ENCODE results near the gene AUTS2.

AUTS2 gene

GRCh38 chr7:70098905-70099672 is 500.8 kb downstream of the AUTS2 start:
- H3K36me3 Mint-ChIP-seq = no peaks in the 10 kb centered on the region
- no peaks in the 10 kb centered on the region for H3K27me3 Mint-ChIP-seq
- H3K4me3 Mint-ChIP-seq = no peak overlapping the region
- no peaks in the 10 kb centered on the region for H3K4me1 Mint-ChIP-seq (ENCODE audit: low read depth)
- H3K9me3 Mint-ChIP-seq (ENCODE audit: low read depth) = no peaks in the 10 kb centered on the region
- H3K27ac Mint-ChIP-seq = no peak overlapping the region

GRCh38 chr7:70104243-70104642 is 506.0 kb downstream of the AUTS2 start:
- Mint-ChIP-seq H3K27me3 (no peaks in the 10 kb centered on the region), H3K4me3 (no peak overlapping the region), H3K36me3 (no peaks in the 10 kb centered on the region), H3K9me3 (ENCODE audit: low read depth) (no peaks in the 10 kb centered on the region), H3K27ac (no peak overlapping the region), H3K4me1 (ENCODE audit: low read depth) (no peaks in the 10 kb centered on the region)

- Mint-ChIP-seq H3K4me3 (no peak overlapping the region), H3K9me3 (ENCODE audit: low read depth) (no peaks in the 10 kb centered on the region), H3K27ac (no peak overlapping the region), H3K4me1 (ENCODE audit: low read depth) (no peaks in the 10 kb centered on the region), H3K27me3 (no peaks in the 10 kb centered on the region), H3K36me3 (no peaks in the 10 kb centered on the region)
Observed at GRCh38 chr7:70113078-70113477, 514.8 kb downstream of the AUTS2 start.

GRCh38 chr7:70113536-70113935 is 515.3 kb downstream of the AUTS2 start:
- Mint-ChIP-seq H3K27ac (no peak overlapping the region), H3K4me1 (ENCODE audit: low read depth) (no peaks in the 10 kb centered on the region), H3K36me3 (no peaks in the 10 kb centered on the region)

GRCh38 chr7:70114806-70115205 is 516.5 kb downstream of the AUTS2 start:
- Mint-ChIP-seq H3K9me3 (ENCODE audit: low read depth) (no peaks in the 10 kb centered on the region), H3K36me3 (no peaks in the 10 kb centered on the region), H3K4me3 (no peak overlapping the region), H3K4me1 (ENCODE audit: low read depth) (no peaks in the 10 kb centered on the region), H3K27me3 (no peaks in the 10 kb centered on the region), H3K27ac (no peak overlapping the region)

More at GRCh38 chr7:70113536-70113935, 515.3 kb downstream of the AUTS2 start:
- Mint-ChIP-seq H3K27me3 (no peaks in the 10 kb centered on the region), H3K9me3 (ENCODE audit: low read depth) (no peaks in the 10 kb centered on the region), H3K4me3 (no peak overlapping the region)

GRCh38 chr7:70116244-70116643 is 518.0 kb downstream of the AUTS2 start:
- H3K36me3 Mint-ChIP-seq = no peaks in the 10 kb centered on the region
- H3K9me3 Mint-ChIP-seq (ENCODE audit: low read depth) = peaks cover 7% of the 10 kb centered on the region

GRCh38 chr7:70116867-70117266 is 518.6 kb downstream of the AUTS2 start:
- H3K4me3 Mint-ChIP-seq = no peak overlapping the region
- H3K9me3 Mint-ChIP-seq (ENCODE audit: low read depth) = peaks cover 11% of the 10 kb centered on the region
- H3K27ac Mint-ChIP-seq = no peak overlapping the region

More at GRCh38 chr7:70116244-70116643, 518.0 kb downstream of the AUTS2 start:
- Mint-ChIP-seq H3K27me3 (no peaks in the 10 kb centered on the region), H3K27ac (no peak overlapping the region), H3K4me1 (ENCODE audit: low read depth) (no peaks in the 10 kb centered on the region), H3K4me3 (no peak overlapping the region)

GRCh38 chr7:70120851-70121250 is 522.6 kb downstream of the AUTS2 start:
- no peak overlapping the region for H3K27ac Mint-ChIP-seq
- H3K4me1 Mint-ChIP-seq (ENCODE audit: low read depth) = no peaks in the 10 kb centered on the region
- no peak overlapping the region for H3K4me3 Mint-ChIP-seq
- peaks cover 22% of the 10 kb centered on the region for H3K9me3 Mint-ChIP-seq (ENCODE audit: low read depth)
- peaks cover 2% of the 10 kb centered on the region for H3K36me3 Mint-ChIP-seq
- no peaks in the 10 kb centered on the region for H3K27me3 Mint-ChIP-seq

More at GRCh38 chr7:70116867-70117266, 518.6 kb downstream of the AUTS2 start:
- Mint-ChIP-seq H3K36me3 (no peaks in the 10 kb centered on the region), H3K27me3 (no peaks in the 10 kb centered on the region), H3K4me1 (ENCODE audit: low read depth) (no peaks in the 10 kb centered on the region)

- Mint-ChIP-seq H3K27me3 (peaks cover 2% of the 10 kb centered on the region), H3K4me3 (no peak overlapping the region), H3K9me3 (ENCODE audit: low read depth) (peaks cover 4% of the 10 kb centered on the region), H3K36me3 (no peaks in the 10 kb centered on the region), H3K27ac (no peak overlapping the region), H3K4me1 (ENCODE audit: low read depth) (no peaks in the 10 kb centered on the region)
Observed at GRCh38 chr7:70131817-70132216, 533.5 kb downstream of the AUTS2 start.

GRCh38 chr7:70132226-70132851 is 534.1 kb downstream of the AUTS2 start:
- Mint-ChIP-seq H3K4me1 (ENCODE audit: low read depth) (no peaks in the 10 kb centered on the region), H3K4me3 (no peak overlapping the region), H3K36me3 (no peaks in the 10 kb centered on the region), H3K27me3 (peaks cover under 1% of the 10 kb centered on the region), H3K9me3 (ENCODE audit: low read depth) (peaks cover 4% of the 10 kb centered on the region), H3K27ac (no peak overlapping the region)

- Mint-ChIP-seq H3K4me1 (ENCODE audit: low read depth) (no peaks in the 10 kb centered on the region), H3K27me3 (no peaks in the 10 kb centered on the region), H3K9me3 (ENCODE audit: low read depth) (peaks cover 2% of the 10 kb centered on the region), H3K4me3 (no peak overlapping the region), H3K27ac (no peak overlapping the region), H3K36me3 (no peaks in the 10 kb centered on the region)
Observed at GRCh38 chr7:70132852-70133690, 534.8 kb downstream of the AUTS2 start.

- Mint-ChIP-seq H3K9me3 (ENCODE audit: low read depth) (no peaks in the 10 kb centered on the region), H3K4me1 (ENCODE audit: low read depth) (no peaks in the 10 kb centered on the region), H3K4me3 (no peak overlapping the region)
Observed at GRCh38 chr7:70134029-70134770, 535.9 kb downstream of the AUTS2 start.

GRCh38 chr7:70135656-70136055 is 537.4 kb downstream of the AUTS2 start:
- H3K27me3 Mint-ChIP-seq = no peaks in the 10 kb centered on the region
- no peak overlapping the region for H3K4me3 Mint-ChIP-seq
- no peaks in the 10 kb centered on the region for H3K9me3 Mint-ChIP-seq (ENCODE audit: low read depth)
- no peaks in the 10 kb centered on the region for H3K4me1 Mint-ChIP-seq (ENCODE audit: low read depth)
- H3K36me3 Mint-ChIP-seq = no peaks in the 10 kb centered on the region
- H3K27ac Mint-ChIP-seq = no peak overlapping the region

More at GRCh38 chr7:70134029-70134770, 535.9 kb downstream of the AUTS2 start:
- no peak overlapping the region for H3K27ac Mint-ChIP-seq
- no peaks in the 10 kb centered on the region for H3K36me3 Mint-ChIP-seq
- H3K27me3 Mint-ChIP-seq = no peaks in the 10 kb centered on the region

- H3K36me3 Mint-ChIP-seq = no peaks in the 10 kb centered on the region
- no peak overlapping the region for H3K27ac Mint-ChIP-seq
- peaks cover 2% of the 10 kb centered on the region for H3K27me3 Mint-ChIP-seq
- H3K9me3 Mint-ChIP-seq (ENCODE audit: low read depth) = no peaks in the 10 kb centered on the region
- H3K4me1 Mint-ChIP-seq (ENCODE audit: low read depth) = no peaks in the 10 kb centered on the region
- H3K4me3 Mint-ChIP-seq = no peak overlapping the region
Observed at GRCh38 chr7:70137126-70137525, 538.9 kb downstream of the AUTS2 start.
